Testis (tissue), 3 donors: Measurements from ENCODE around the gene PARP4. TPM values are rescaled to one million over a fixed set of nuclear protein-coding genes. Genes with fewer than 3 reads are reported as not detected.
"Not testable (repeated sequence)": the region's sequence is repeated elsewhere in the genome, so short reads cannot be mapped to it uniquely, and the experiment has no call there.

Experiments used
- DNase-seq: peaks from one replicate; pipeline ENCODE4 v3.0.0-alpha.2; 2019
- H3K27ac ChIP-seq, 2 donors: fragments of 200-600 bp; sonication (generic); one replicate each; pipeline ENCODE4 v1.5.1; 2019
- H3K27me3 ChIP-seq: fragments of 200-600 bp; sonication (generic); one replicate; pipeline ENCODE4 v1.5.1; 2019
- H3K36me3 ChIP-seq: fragments of 200-600 bp; sonication (generic); one replicate; pipeline ENCODE4 v1.5.1; 2017; ENCODE audit warnings: low read depth; ENCODE audit errors: missing control alignments
- H3K4me1 ChIP-seq: fragments of 200-600 bp; sonication (generic); one replicate; pipeline ENCODE4 v1.5.1; 2019
- H3K4me3 ChIP-seq, 2 donors: fragments of 200-600 bp; sonication (generic); one replicate each; pipeline ENCODE4 v1.5.1; 2017 to 2019
- H3K9me3 ChIP-seq: fragments of 200-600 bp; sonication (generic); one replicate; pipeline ENCODE4 v1.5.1; 2017
- CTCF ChIP-seq, 3 experiments: fragments of 450-650 bp in 2 of 3; fragments of 200-600 bp in 1 of 3; sonication (generic) in 1 of 3; IDR thresholded peaks; one replicate each; pipeline ENCODE4 v1.5.1; 2016 to 2019; ENCODE audit warnings: antibody characterized with exemption in 3 of 3, mild to moderate bottlenecking in 2 of 3, moderate library complexity in 1 of 3
- POLR2A ChIP-seq: fragments of 450-650 bp; IDR thresholded peaks from one replicate; pipeline ENCODE4 v1.6.1; 2017; ENCODE audit warnings: antibody characterized with exemption, mild to moderate bottlenecking, moderate library complexity
- WGBS, 2 donors: methylation state at CpG; one replicate each; pipeline ENCODE4 v1.1.5; 2018; 5-methylcytosine and 5-hydroxymethylcytosine counted together
- intact Hi-C: fragments of 100-400 bp; cut with DNase I; formaldehyde crosslinking; loops from one replicate; pipeline ENCODE4 v1.15.1; 2023; ENCODE audit warnings: low total_unique reads
- polyA plus RNA-seq: library from polyadenylated mRNA; stranded (reverse); fragments of 350-450 nt; fragmentation: Illumina TruSeq; extraction: RNeasy Lipid Tissue Mini Kit (QIAGEN cat#74804); gene quantifications from one replicate; pipeline ENCODE4 v1.2.3, GENCODE V29; 2014; ENCODE audit warnings: low read depth, low replicate concordance; ENCODE audit not compliant: insufficient read depth
- total RNA-seq, 2 donors: library from RNA; depleted of rRNA; stranded (reverse); fragments of >200 nt; gene quantifications; one replicate each; pipeline ENCODE4 v1.2.3, GENCODE V29; 2016

PARP4 gene
- total and polyA plus RNA-seq, 3 donors from 2014 or later, result 21.3 to 43.6 (median 37.9) TPM

DNA sequence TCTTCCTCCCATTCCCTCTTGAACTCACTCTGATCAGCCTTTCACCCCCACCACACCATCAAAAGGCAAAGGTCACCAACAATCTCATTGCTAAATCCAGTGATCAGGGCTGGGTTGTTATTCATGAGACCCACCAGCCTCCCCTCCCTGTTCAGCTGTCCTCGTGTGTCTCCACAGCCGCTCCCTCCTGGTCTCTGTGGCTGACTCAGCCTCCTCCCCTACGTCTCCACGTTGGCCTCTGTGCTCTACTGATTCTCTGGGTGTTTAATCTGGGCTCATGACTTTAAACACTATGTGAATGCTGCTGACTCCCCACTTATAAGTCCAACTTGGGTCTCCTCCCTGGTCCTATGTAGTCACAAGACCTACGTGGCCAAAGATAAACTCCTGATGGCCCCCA, 38.9 kb downstream of the PARP4 start:
- no peak for DNase-seq
- H3K27ac ChIP-seq, result no peak overlapping the region
- TF ChIP-seq POLR2A (no peak), CTCF (IDR thresholded peaks at IDR 0.05) (no peak)
- no peaks in the 10 kb centered on the region for H3K4me1 ChIP-seq
- H3K27me3 ChIP-seq, result no peaks in the 10 kb centered on the region
- no peak overlapping the region for H3K4me3 ChIP-seq
- H3K9me3 ChIP-seq, result no peaks in the 10 kb centered on the region
- 90 to 92% methylated on average over 5 of the region's 5 CpGs for WGBS, 2 donors
- intact Hi-C loops, result no loop called here
- H3K36me3 ChIP-seq, result no peaks in the 10 kb centered on the region

DNA sequence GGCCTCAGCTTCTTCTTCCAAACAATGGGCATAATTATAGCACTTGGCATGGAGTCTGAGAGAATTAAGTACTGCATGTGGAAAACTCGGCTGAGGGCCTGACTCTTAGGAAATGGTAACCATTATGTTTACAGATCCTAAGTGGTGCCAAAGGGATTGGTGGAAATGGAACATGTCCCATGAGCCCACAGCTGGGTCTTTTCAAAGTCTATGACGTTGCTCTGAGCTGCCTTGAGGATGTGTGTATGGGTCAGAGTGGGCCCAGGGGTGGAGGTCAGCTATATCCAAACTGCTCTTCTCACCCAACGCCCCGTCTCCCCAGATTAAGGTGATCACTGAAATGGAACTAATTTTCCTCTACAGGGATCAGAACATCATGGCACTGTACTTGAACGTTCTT, 40.4 kb downstream of the PARP4 start:
- H3K27ac ChIP-seq, H3K36me3 ChIP-seq, H3K27me3 ChIP-seq, H3K4me1 ChIP-seq, DNase-seq, H3K9me3 ChIP-seq, intact Hi-C loops, H3K4me3 ChIP-seq: not testable (repeated sequence)
- 74 to 86% methylated on average over 5 of the region's 5 CpGs for WGBS, 2 donors

DNA sequence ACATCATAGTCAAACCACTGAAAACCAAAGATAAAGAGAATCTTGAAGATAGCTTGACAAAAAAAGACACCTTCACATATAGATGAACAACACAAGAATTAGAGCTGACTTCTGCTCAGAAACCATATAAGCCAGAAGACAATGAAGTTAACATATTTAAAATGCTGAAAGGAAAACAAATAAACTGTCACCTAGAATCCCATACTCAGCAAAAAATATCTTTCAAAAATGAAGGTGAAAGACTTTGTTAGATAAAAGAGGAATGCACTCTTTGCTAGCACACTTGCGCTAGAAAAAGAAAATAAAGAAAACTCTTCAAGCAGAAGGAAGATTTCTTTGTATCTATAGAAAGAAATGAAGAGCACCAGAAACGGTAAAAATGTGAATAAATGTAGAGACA, 49.5 kb downstream of the PARP4 start:
- DNase-seq, result no peak
- no peaks in the 10 kb centered on the region for H3K27me3 ChIP-seq
- 55 to 68% methylated on average over 2 of the region's 2 CpGs for WGBS, 2 donors
- no peak overlapping the region for H3K27ac ChIP-seq
- TF ChIP-seq CTCF (IDR thresholded peaks at IDR 0.05) (no peak), POLR2A (no peak)
- no peaks in the 10 kb centered on the region for H3K4me1 ChIP-seq
- no peaks in the 10 kb centered on the region for H3K9me3 ChIP-seq
- no peaks in the 10 kb centered on the region for H3K36me3 ChIP-seq
- intact Hi-C loops, result no loop called here
- no peak overlapping the region for H3K4me3 ChIP-seq

- 76% methylated on average over 5 to 6 of the region's 6 CpGs for WGBS, 2 donors
Measured at GRCh38 chr13:24460256-24460655, 52.3 kb downstream of the PARP4 start.

GRCh38 chr13:24459726-24460125, 52.9 kb downstream of the PARP4 start:
- Histone ChIP-seq H3K27me3 (no peaks in the 10 kb centered on the region), H3K36me3 (no peaks in the 10 kb centered on the region), H3K4me3 (no peak overlapping the region), H3K9me3 (no peaks in the 10 kb centered on the region), H3K4me1 (no peaks in the 10 kb centered on the region), H3K27ac (no peak overlapping the region)
- WGBS, 2 donors, result 90 to 95% methylated on average over 3 of the region's 3 CpGs
- DNase-seq, result no peak
- intact Hi-C loops, result no loop called here
- TF ChIP-seq CTCF (IDR thresholded peaks at IDR 0.05), result no peak
- TF ChIP-seq POLR2A, result no peak

More at GRCh38 chr13:24460256-24460655, 52.3 kb downstream of the PARP4 start:
- Histone ChIP-seq H3K4me1 (no peaks in the 10 kb centered on the region), H3K27ac (no peak overlapping the region), H3K9me3 (no peaks in the 10 kb centered on the region), H3K4me3 (no peak overlapping the region), H3K27me3 (no peaks in the 10 kb centered on the region), H3K36me3 (no peaks in the 10 kb centered on the region)
- no peak for DNase-seq
- TF ChIP-seq POLR2A (no peak), CTCF (IDR thresholded peaks at IDR 0.05) (no peak)
- intact Hi-C loops, result no loop called here
